IgD-negative memory B cell (primary cell): ENCODE results near the gene HOXA11. TPM values are rescaled to one million over a fixed set of nuclear protein-coding genes. Genes with fewer than 3 reads are reported as not detected.
A peak's percentile ranks its signal among the peaks of the same experiment; 100 is the strongest.

Experiments used
- H3K27ac Mint-ChIP-seq, 3 donors: one replicate each; pipeline ENCODE4 v1.8.0; 2020 to 2022; ENCODE audit warnings: mild to moderate bottlenecking in 3 of 3, mixed read lengths in 3 of 3, moderate library complexity in 1 of 3
- H3K27me3 Mint-ChIP-seq: one replicate; pipeline ENCODE4 v1.8.0; 2021; ENCODE audit warnings: mixed read lengths
- H3K36me3 Mint-ChIP-seq: one replicate; pipeline ENCODE4 v1.8.0; 2020; ENCODE audit warnings: mild to moderate bottlenecking, mixed read lengths
- H3K4me1 Mint-ChIP-seq, 3 donors: one replicate each; pipeline ENCODE4 v1.8.0; 2020 to 2022; ENCODE audit warnings: mixed read lengths in 3 of 3, mild to moderate bottlenecking in 1 of 3
- H3K4me3 Mint-ChIP-seq, 4 donors: one replicate each; pipeline ENCODE4 v1.8.0; 2020 to 2022; ENCODE audit warnings: mild to moderate bottlenecking in 4 of 4, mixed read lengths in 4 of 4, moderate library complexity in 3 of 4
- H3K9me3 Mint-ChIP-seq, 3 donors: one replicate each; pipeline ENCODE4 v1.8.0; 2020 to 2021; ENCODE audit warnings: mixed read lengths in 3 of 3, mild to moderate bottlenecking in 1 of 3
- polyA plus RNA-seq: library from polyadenylated mRNA; unstranded; fragments of 300-500 nt; fragmentation: Illumina TruSeq; gene quantifications from one replicate; pipeline ENCODE4 v1.2.3, GENCODE V29; 2021

The HOXA11 gene
- polyA plus RNA-seq, 1 donor from 2014 or later = not detected

DNA sequence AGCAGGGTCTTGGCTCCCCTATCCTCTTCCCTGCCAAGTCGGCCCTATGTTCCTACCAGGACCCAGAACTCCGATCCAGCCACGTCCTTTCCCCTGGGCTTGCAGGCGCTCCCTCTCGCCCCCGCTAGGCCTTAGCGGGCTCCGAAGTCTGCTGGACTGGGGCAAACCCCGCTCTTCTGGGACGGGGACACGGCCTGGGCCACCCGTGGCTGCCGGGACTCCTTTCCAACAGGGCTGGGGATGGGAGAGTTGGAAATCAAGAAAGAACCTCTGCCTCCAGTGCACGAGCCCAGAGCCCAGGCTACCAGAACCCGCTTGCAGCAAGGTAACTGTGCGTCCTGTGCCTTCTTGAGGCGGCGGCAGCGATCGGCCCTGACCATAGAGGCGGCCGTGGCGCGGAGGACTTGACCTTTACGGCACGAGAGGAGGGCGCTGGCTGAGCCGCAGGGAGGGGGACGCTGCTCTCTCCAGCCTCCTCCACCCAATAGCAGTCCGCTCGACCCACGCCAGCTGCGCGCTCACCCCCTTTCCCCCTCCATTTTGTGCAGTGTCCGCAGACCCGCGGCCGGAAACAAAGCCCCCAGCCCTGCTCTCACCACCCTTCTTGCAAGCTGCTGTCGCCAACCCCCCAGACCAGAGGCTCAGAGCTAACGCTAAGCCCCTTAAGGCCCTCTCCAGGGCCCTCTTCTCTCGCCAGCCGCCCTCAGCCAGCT is 7.0 kb upstream of the HOXA11 start:
- Mint-ChIP-seq H3K9me3 (peaks cover 0 to 2% (median 0%) of the 10 kb centered on the region in 3 donors), H3K27ac (peak overlapping the region; percentile 46 to 97 (median 82)), H3K36me3 (no peaks in the 10 kb centered on the region), H3K4me1 (peaks cover 8 to 20% (median 15%) of the 10 kb centered on the region in 3 donors), H3K27me3 (peaks cover 75% of the 10 kb centered on the region), H3K4me3 (peak overlapping the region; percentile 49 to 91 (median 72))

DNA sequence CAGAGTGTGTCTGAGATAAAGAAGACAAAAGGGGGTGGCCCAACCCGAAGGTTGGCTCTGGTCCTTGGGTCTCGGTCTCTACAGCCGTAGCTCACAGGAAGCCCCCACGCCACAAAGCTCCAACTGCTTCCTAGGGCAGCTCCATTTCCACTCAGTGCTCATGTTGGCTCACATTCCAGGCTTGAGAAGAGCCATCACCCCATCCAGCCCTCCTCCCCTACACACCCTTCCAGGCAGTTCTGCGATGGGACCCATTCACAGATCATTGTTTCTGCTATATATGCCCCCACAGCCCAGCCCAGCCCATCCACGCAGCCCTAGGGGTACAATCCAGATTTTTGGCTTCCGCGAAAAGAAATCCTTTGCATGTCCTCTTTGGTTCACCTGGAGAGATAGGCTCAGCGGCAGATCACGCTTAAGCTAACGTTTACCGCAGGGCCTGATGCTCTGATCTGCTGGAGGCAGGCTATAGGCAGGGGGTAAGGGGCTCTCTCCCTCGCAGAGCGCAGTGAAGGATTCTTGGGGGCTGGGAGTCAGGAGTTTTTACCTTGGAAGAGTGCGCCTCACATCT is 6.2 kb upstream of the HOXA11 start:
- peaks cover 0 to 2% (median 0%) of the 10 kb centered on the region in 3 donors for H3K9me3 Mint-ChIP-seq
- no peaks in the 10 kb centered on the region for H3K36me3 Mint-ChIP-seq
- peaks cover 7 to 18% (median 12%) of the 10 kb centered on the region in 3 donors for H3K4me1 Mint-ChIP-seq
- peak overlapping the region in 2 of 4 donors; percentile 52 to 91 for H3K4me3 Mint-ChIP-seq
- H3K27me3 Mint-ChIP-seq = peaks cover 75% of the 10 kb centered on the region
- peak overlapping the region in 2 of 3 donors; percentile 61 to 97 for H3K27ac Mint-ChIP-seq

DNA sequence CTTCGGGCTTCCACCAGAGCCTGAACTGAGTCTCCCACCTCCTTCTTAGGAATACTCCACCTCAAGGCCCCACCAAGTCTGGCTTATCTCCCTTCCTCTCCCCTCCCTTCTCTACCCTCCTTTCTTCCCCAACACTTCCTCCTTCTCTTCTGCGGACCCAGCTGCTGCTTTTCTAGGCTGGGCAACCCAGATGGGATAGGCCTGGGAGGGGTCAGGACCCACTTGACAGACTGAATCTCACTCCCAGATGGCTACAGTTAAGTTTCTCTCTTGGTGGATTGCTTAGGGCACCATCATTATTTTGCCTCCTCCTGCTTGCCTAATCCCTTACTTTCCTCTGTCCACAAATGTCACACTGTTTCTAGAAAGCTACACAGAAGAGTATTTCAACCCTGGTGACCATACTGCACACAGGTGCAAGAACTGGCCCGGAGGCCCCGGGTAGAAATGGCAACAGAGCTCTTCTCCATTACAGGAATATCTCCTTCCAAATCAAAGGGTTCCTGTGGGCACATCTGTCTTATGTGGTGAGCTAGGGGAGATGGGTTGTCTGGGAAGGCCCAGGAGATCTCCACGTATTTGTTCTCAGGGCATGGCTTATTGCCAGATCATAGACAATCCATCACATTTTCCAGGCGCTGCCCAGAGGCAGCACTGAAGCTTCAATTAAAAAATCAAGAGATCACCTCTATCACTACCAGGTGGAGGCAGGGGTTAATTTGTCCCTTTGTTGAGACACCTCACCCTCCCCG is 5.1 kb upstream of the HOXA11 start:
- H3K4me1 Mint-ChIP-seq = peaks cover 11 to 21% (median 13%) of the 10 kb centered on the region in 3 donors
- peaks cover 79% of the 10 kb centered on the region for H3K27me3 Mint-ChIP-seq
- peak overlapping the region in 2 of 3 donors; percentile 8 to 97 for H3K27ac Mint-ChIP-seq
- H3K4me3 Mint-ChIP-seq = peak overlapping the region in 3 of 4 donors; percentile 30 to 91 (median 50)
- H3K9me3 Mint-ChIP-seq = peaks cover 0 to 2% (median 0%) of the 10 kb centered on the region in 3 donors
- no peaks in the 10 kb centered on the region for H3K36me3 Mint-ChIP-seq

DNA sequence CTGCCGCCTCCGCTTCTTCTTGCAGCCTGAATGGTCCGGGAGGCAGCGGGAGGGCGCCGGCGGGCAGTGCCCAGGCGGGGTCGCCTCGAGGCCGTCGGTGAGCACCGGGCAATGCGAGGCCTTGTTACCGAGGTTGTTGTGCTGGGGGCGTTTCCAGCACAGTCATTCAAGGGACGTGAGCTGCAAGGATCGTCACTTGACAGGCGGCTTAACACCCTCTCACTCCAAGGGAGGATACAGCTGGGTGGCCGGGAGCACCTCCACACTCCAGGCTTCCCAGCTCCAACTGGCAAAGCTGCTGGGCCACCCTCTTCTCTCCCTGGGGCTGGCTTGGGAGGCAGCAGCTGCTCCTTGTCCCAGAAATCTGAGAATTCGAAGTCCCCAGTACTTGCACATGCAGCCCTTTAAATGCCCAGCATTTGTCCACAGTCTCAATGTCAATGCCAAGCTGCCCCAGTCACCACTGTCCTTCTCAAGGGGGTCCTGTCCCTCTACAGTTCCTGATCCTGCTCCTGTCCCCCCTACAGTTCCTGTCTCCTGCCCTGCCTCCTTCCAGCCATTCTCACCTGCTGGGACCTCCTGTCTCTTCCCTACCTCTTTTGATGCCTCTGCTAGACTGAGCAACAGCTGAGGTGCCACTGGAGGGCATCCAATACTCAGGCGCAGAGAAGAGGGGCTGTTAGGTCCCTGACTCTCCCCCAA is 4.4 kb upstream of the HOXA11 start:
- Mint-ChIP-seq H3K27me3 (peaks cover 79% of the 10 kb centered on the region), H3K4me1 (peaks cover 16 to 27% (median 19%) of the 10 kb centered on the region in 3 donors), H3K36me3 (peaks cover 3% of the 10 kb centered on the region), H3K27ac (peak overlapping the region in 1 of 3 donors; percentile 97), H3K9me3 (peaks cover 0 to 5% (median 0%) of the 10 kb centered on the region in 3 donors), H3K4me3 (peak overlapping the region; percentile 44 to 91 (median 50))

DNA sequence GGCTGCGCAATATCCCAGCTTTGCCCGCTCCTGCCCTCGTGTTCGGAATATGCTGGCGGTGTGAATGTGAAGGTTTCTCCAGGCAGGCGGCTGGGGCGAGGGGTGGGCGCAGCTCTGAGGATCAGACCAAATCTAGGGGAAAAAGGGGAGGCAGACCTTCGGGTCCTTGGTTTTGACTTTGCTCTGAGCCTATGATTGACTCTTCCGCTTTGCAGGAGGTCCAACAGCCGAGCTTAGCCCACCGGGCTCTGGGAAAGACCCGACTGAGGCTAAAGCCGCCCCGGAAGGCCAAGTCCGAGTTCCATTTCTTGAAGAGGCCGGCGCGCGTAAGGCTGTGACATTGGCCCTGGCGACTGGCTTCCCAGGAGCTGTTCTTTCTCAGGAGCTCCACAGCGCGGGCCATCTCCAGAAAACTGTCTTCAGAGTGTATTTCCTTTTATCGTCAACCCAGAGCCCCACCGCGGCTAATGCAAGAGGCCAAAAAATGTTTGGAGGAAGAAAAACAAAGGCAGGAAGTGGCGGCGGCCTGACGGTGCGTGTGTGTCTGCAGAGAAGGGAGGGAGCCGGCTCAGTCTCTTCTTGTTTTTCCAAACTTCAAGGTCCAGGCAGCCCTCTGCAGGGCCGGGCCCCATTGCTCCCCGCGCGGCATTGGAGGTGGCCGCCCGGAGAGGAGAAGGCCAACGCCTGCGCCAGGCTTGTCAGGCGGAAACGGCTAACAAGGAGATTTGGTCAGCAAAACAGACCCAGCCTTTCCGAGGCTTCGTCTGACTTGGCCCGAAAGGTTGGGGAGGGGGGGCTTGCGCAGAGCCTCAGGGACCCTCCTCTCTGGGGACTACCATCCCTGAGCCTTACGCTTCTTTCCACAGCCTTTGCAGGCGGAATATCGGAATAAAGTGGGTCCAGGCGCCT is 3.6 kb upstream of the HOXA11 start:
- H3K9me3 Mint-ChIP-seq = peaks cover 0 to 5% (median 0%) of the 10 kb centered on the region in 3 donors
- H3K27me3 Mint-ChIP-seq = peaks cover 79% of the 10 kb centered on the region
- peak overlapping the region; percentile 78 to 98 (median 97) for H3K27ac Mint-ChIP-seq
- H3K36me3 Mint-ChIP-seq = peaks cover 3% of the 10 kb centered on the region
- H3K4me1 Mint-ChIP-seq = peaks cover 18 to 32% (median 19%) of the 10 kb centered on the region in 3 donors
- H3K4me3 Mint-ChIP-seq = peak overlapping the region; percentile 44 to 82 (median 78)

DNA sequence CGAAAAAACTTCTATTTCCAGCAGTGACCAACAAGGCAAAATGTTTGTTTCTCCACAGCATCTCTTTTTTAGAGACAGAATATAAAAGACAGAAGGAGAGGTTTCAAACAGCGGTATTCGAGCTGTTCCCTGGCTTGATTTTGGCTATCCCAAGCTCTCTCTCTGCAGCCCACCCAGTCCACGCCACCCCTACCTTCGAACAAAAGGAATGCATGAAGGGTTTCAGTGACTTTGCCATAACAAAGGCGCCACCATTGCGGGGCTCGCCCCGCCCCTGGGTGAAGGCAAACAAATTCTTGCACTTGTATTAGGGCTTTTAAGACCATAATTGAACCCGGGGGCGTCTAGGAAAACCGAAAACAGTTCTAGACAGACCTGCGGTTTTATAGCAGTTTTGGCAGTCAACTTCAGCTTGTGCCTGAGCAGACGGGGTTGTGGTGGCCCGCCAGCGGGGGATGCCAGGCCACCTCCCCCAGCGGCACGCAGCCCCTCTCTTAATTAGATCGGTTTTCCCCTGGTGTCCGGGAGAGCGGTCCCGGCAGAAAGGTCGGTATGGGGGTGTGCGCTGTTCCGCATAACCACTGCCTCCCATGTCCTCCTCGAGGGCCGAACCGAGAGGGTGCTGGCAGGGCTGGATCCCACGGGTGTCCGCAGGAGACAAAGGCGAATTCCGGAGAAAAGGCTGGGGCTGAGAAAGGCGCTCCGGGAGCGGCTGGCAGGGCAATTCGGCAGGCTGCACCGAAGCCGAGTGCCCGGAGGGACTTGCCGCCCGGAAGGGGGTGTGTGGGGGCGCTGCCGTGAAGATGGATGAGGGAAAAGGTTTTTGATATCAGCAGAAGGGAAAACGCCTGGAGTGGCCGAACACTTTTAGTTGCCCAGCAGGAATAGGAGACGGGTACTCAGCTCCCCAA is 2.7 kb upstream of the HOXA11 start:
- peak overlapping the region; percentile 78 to 98 (median 97) for H3K27ac Mint-ChIP-seq
- peaks cover 0 to 5% (median 0%) of the 10 kb centered on the region in 3 donors for H3K9me3 Mint-ChIP-seq
- H3K36me3 Mint-ChIP-seq = peaks cover 3% of the 10 kb centered on the region
- H3K4me1 Mint-ChIP-seq = peaks cover 18 to 33% (median 18%) of the 10 kb centered on the region in 3 donors
- H3K27me3 Mint-ChIP-seq = peaks cover 78% of the 10 kb centered on the region
- peak overlapping the region; percentile 9 to 82 (median 78) for H3K4me3 Mint-ChIP-seq

DNA sequence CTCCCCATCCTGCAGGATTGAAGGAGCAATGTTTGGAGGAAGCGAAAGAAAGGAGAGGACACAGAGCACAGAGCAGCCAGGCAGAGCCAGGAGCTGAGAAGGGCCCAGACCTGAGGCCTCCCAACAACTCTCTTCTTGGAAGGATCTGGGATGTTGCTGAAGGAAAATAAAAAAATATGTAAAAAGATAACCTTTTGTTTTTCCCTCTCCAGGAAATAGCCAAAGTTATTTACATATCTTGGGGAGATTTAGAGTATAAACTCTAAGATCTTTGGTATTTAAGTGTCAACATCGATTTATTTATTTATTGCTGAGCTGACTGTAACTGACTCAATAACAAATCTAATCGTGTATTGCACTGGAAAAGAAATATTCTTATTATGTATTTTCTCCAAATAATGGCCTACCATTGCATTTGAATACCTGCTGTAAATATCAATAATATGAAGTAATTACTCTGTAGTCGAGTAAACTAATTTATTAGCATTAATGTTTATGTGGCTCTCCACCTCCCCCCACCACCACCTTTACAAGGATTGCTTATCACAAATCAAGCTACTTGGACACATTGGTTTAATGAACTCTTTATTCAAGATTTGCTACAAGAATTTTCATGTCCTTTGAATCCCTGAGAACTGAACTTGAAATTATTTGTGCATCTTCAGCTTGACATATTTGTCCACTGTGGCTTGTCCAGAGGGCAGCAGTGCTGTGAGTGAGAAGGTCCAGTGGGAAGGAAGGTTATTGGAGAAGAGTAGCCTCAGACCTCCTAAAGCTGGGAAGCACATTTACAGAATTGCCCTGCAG is 1.8 kb upstream of the HOXA11 start:
- Mint-ChIP-seq H3K9me3 (peaks cover 0 to 4% (median 0%) of the 10 kb centered on the region in 3 donors), H3K4me3 (peak overlapping the region in 3 of 4 donors; percentile 39 to 79 (median 50)), H3K36me3 (peaks cover 3% of the 10 kb centered on the region), H3K27ac (peak overlapping the region; percentile 78 to 97 (median 93)), H3K4me1 (peaks cover 17 to 33% (median 17%) of the 10 kb centered on the region in 3 donors), H3K27me3 (peaks cover 77% of the 10 kb centered on the region)

DNA sequence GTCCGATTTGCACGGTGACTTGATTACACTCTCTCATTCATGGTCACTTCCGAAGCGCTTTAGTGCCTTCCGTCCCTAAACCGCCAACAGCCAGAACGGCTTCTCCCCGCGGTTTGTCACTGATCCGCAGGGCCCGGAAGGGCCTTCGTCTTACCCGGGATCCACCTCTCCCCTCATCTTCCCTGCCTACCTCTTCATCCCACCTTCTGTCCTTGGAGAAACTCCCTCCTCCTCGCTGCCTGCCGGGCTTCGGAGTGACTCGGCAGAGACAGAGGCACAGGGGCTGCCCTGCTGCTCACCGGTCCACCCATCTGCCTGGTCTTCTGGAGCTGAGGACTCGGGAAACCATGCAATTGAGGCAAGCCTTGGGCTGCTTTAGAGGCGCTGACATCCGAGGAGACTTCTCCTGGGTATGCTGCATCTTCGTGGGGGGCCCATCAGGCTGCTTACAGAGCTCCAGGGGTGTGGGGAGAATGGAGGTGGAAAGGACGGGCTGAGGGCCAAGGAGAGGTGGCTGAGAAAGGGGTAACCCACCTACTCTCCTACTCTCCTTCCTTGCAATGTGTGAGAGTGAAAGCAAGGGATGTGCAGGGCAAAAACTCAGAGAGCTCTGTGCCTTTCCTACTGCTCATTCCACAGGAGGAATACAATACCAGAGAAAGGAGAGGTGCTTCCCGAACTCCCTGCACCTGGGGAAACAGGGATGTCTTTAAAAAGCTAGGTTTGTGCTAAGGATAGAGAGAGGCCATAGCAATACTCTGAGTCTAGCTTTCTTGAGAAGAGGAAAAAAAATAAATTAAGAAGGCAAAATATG is 1.0 kb upstream of the HOXA11 start:
- peaks cover 0 to 4% (median 0%) of the 10 kb centered on the region in 3 donors for H3K9me3 Mint-ChIP-seq
- peak overlapping the region; percentile 89 to 97 (median 93) for H3K27ac Mint-ChIP-seq
- peaks cover 17 to 33% (median 17%) of the 10 kb centered on the region in 3 donors for H3K4me1 Mint-ChIP-seq

DNA sequence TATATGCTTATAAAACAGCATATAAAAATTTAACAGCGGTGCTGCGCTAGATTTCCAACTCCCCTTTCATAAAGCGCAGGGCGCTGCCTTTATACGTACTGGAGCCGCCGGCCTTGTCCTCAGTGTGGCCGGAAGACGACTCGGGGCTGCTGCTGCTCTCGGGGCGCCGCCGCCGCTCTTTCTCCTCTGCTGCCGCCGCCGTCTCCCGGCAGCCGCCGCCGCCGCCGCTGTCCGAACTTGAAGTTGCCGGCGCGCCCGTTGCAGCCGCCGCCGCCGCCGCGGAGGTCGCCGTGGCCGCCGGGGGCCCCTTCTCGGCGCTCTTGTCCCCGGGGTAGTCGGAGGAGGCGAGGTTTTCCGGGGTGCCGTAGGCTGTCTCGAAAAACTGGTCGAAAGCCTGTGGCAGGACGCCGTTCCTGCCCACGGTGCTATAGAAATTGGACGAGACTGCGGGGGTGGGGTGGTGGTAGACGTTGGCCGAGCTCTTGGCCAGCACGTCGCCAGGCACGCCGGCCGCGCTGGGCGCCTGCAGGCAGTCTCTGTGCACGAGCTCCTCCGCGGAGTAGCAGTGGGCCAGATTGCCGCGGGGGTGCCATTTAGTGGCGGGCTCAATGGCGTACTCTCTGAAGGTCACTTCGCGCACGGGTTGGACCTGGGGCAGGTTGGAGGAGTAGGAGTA is 557 bp downstream of the HOXA11 start:
- H3K4me3 Mint-ChIP-seq = peak overlapping the region; percentile 62 to 85 (median 74)
- H3K4me1 Mint-ChIP-seq = peaks cover 18 to 22% (median 21%) of the 10 kb centered on the region in 3 donors
- peak overlapping the region; percentile 89 to 97 (median 94) for H3K27ac Mint-ChIP-seq
- H3K9me3 Mint-ChIP-seq = peaks cover 0 to 6% (median 0%) of the 10 kb centered on the region in 3 donors
- peaks cover 69% of the 10 kb centered on the region for H3K27me3 Mint-ChIP-seq
- peaks cover 3% of the 10 kb centered on the region for H3K36me3 Mint-ChIP-seq

More for the DNA sequence above, 1.0 kb upstream of the HOXA11 start:
- Mint-ChIP-seq H3K36me3 (peaks cover 3% of the 10 kb centered on the region), H3K4me3 (peak overlapping the region; percentile 3 to 75 (median 50)), H3K27me3 (peaks cover 74% of the 10 kb centered on the region)

DNA sequence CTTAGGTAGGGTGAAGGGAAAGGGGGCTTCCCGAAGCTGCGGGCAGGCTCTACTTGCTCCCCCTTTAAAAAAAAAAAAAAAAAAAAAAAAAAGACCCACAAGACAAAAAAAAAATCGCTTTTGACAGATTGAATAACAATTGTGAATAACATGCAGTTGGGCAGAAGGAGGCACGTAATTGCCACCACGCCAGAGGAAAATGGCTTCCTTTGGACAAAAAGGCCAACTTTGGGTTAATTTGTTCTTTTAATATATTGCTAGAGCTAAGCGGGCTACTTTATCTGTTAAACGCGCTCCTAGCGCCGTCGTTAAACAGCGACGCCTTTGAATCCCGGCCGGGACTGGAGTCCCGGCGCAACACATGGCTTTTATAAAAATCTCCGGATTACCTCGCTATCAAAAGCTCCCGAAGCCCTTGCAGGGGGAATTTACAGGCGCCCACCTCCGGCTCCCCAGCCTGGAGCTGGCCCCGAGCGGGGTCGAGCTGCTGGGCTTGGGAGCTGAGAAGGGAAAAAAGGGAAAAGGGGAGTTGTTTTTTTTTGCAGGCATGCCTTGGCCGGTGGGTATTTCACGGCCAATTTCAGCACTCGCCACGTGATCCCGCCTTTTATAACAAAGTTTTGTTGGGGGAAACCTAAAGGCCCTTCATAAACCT is 1.2 kb downstream of the HOXA11 start:
- Mint-ChIP-seq H3K27ac (peak overlapping the region; percentile 80 to 97 (median 94)), H3K9me3 (peaks cover 0 to 6% (median 0%) of the 10 kb centered on the region in 3 donors), H3K4me1 (peaks cover 18 to 22% (median 21%) of the 10 kb centered on the region in 3 donors), H3K36me3 (peaks cover 3% of the 10 kb centered on the region), H3K4me3 (peak overlapping the region; percentile 39 to 85 (median 54)), H3K27me3 (peaks cover 66% of the 10 kb centered on the region)
